ENCODE data around the gene NABP1.

NABP1 gene

GRCh38 chr2:191686729-191687128 lies 8.8 kb downstream of the NABP1 start:
- H3K4me1 ChIP-seq (ENCODE audit: control insufficient read depth, insufficient read depth, low read length): no peaks in the 10 kb centered on the region
- no peak overlapping the region for H3K9ac ChIP-seq (ENCODE audit: low read length in 2 of 2)
- H3K9me3 ChIP-seq (ENCODE audit: control insufficient read depth in 2 of 2, low read length in 2 of 2): no peaks in the 10 kb centered on the region
- no peak overlapping the region for H3K27ac ChIP-seq (ENCODE audit: low read length)
- H3K27me3 ChIP-seq (ENCODE audit: control insufficient read depth in 1 of 2, insufficient read depth in 2 of 2, low read length in 2 of 2): no peaks in the 10 kb centered on the region
- H3K4me3 ChIP-seq (ENCODE audit: low read length in 2 of 2): no peak overlapping the region
- H3K36me3 ChIP-seq (ENCODE audit: control insufficient read depth in 2 of 2, insufficient read depth in 2 of 2, low read length in 2 of 2): peaks cover 0 to 3% of the 10 kb centered on the region in 2 donors

- Histone ChIP-seq H3K4me1 (ENCODE audit: control insufficient read depth, insufficient read depth, low read length) (no peaks in the 10 kb centered on the region), H3K4me3 (ENCODE audit: low read length in 2 of 2) (no peak overlapping the region), H3K27me3 (ENCODE audit: control insufficient read depth in 1 of 2, insufficient read depth in 2 of 2, low read length in 2 of 2) (no peaks in the 10 kb centered on the region), H3K9ac (ENCODE audit: low read length in 2 of 2) (no peak overlapping the region), H3K9me3 (ENCODE audit: control insufficient read depth in 2 of 2, low read length in 2 of 2) (no peaks in the 10 kb centered on the region), H3K27ac (ENCODE audit: low read length) (no peak overlapping the region), H3K36me3 (ENCODE audit: control insufficient read depth in 2 of 2, insufficient read depth in 2 of 2, low read length in 2 of 2) (peaks cover 0 to 3% of the 10 kb centered on the region in 2 donors)
These were observed 9.9 kb downstream of the NABP1 start for GRCh38 chr2:191687867-191688266.

GRCh38 chr2:191688934-191689695 lies 11.2 kb downstream of the NABP1 start:
- H3K9ac ChIP-seq (ENCODE audit: low read length in 2 of 2): no peak overlapping the region
- H3K4me1 ChIP-seq (ENCODE audit: control insufficient read depth, insufficient read depth, low read length): no peaks in the 10 kb centered on the region
- peaks cover 0 to 3% of the 10 kb centered on the region in 2 donors for H3K36me3 ChIP-seq (ENCODE audit: control insufficient read depth in 2 of 2, insufficient read depth in 2 of 2, low read length in 2 of 2)
- no peak overlapping the region for H3K4me3 ChIP-seq (ENCODE audit: low read length in 2 of 2)
- no peaks in the 10 kb centered on the region for H3K9me3 ChIP-seq (ENCODE audit: control insufficient read depth in 2 of 2, low read length in 2 of 2)
- H3K27ac ChIP-seq (ENCODE audit: low read length): no peak overlapping the region
- H3K27me3 ChIP-seq (ENCODE audit: control insufficient read depth in 1 of 2, insufficient read depth in 2 of 2, low read length in 2 of 2): no peaks in the 10 kb centered on the region

GRCh38 chr2:191690327-191690726 lies 12.4 kb downstream of the NABP1 start:
- Histone ChIP-seq H3K4me1 (ENCODE audit: control insufficient read depth, insufficient read depth, low read length) (no peaks in the 10 kb centered on the region), H3K27me3 (ENCODE audit: control insufficient read depth in 1 of 2, insufficient read depth in 2 of 2, low read length in 2 of 2) (no peaks in the 10 kb centered on the region), H3K27ac (ENCODE audit: low read length) (no peak overlapping the region), H3K9me3 (ENCODE audit: control insufficient read depth in 2 of 2, low read length in 2 of 2) (no peaks in the 10 kb centered on the region), H3K36me3 (ENCODE audit: control insufficient read depth in 2 of 2, insufficient read depth in 2 of 2, low read length in 2 of 2) (peaks cover 0 to 3% of the 10 kb centered on the region in 2 donors), H3K4me3 (ENCODE audit: low read length in 2 of 2) (no peak overlapping the region), H3K9ac (ENCODE audit: low read length in 2 of 2) (no peak overlapping the region)

- no peak overlapping the region for H3K27ac ChIP-seq (ENCODE audit: low read length)
- H3K9ac ChIP-seq (ENCODE audit: low read length in 2 of 2): no peak overlapping the region
- peaks cover 0 to 3% of the 10 kb centered on the region in 2 donors for H3K36me3 ChIP-seq (ENCODE audit: control insufficient read depth in 2 of 2, insufficient read depth in 2 of 2, low read length in 2 of 2)
- no peak overlapping the region for H3K4me3 ChIP-seq (ENCODE audit: low read length in 2 of 2)
- no peaks in the 10 kb centered on the region for H3K4me1 ChIP-seq (ENCODE audit: control insufficient read depth, insufficient read depth, low read length)
- H3K9me3 ChIP-seq (ENCODE audit: control insufficient read depth in 2 of 2, low read length in 2 of 2): no peaks in the 10 kb centered on the region
- no peaks in the 10 kb centered on the region for H3K27me3 ChIP-seq (ENCODE audit: control insufficient read depth in 1 of 2, insufficient read depth in 2 of 2, low read length in 2 of 2)
These were observed 13.2 kb downstream of the NABP1 start for GRCh38 chr2:191691016-191691735.

GRCh38 chr2:191691898-191692297 lies 14.0 kb downstream of the NABP1 start:
- H3K27me3 ChIP-seq (ENCODE audit: control insufficient read depth in 1 of 2, insufficient read depth in 2 of 2, low read length in 2 of 2): no peaks in the 10 kb centered on the region
- H3K4me1 ChIP-seq (ENCODE audit: control insufficient read depth, insufficient read depth, low read length): no peaks in the 10 kb centered on the region
- H3K9ac ChIP-seq (ENCODE audit: low read length in 2 of 2): no peak overlapping the region
- H3K27ac ChIP-seq (ENCODE audit: low read length): no peak overlapping the region
- H3K36me3 ChIP-seq (ENCODE audit: control insufficient read depth in 2 of 2, insufficient read depth in 2 of 2, low read length in 2 of 2): no peaks in the 10 kb centered on the region
- no peak overlapping the region for H3K4me3 ChIP-seq (ENCODE audit: low read length in 2 of 2)
- no peaks in the 10 kb centered on the region for H3K9me3 ChIP-seq (ENCODE audit: control insufficient read depth in 2 of 2, low read length in 2 of 2)

- Histone ChIP-seq H3K9me3 (ENCODE audit: control insufficient read depth in 2 of 2, low read length in 2 of 2) (no peaks in the 10 kb centered on the region), H3K4me1 (ENCODE audit: control insufficient read depth, insufficient read depth, low read length) (no peaks in the 10 kb centered on the region), H3K27me3 (ENCODE audit: control insufficient read depth in 1 of 2, insufficient read depth in 2 of 2, low read length in 2 of 2) (no peaks in the 10 kb centered on the region), H3K9ac (ENCODE audit: low read length in 2 of 2) (no peak overlapping the region), H3K36me3 (ENCODE audit: control insufficient read depth in 2 of 2, insufficient read depth in 2 of 2, low read length in 2 of 2) (no peaks in the 10 kb centered on the region), H3K4me3 (ENCODE audit: low read length in 2 of 2) (no peak overlapping the region), H3K27ac (ENCODE audit: low read length) (no peak overlapping the region)
These were observed 14.7 kb downstream of the NABP1 start for GRCh38 chr2:191692502-191693115.

- Histone ChIP-seq H3K9me3 (ENCODE audit: control insufficient read depth in 2 of 2, low read length in 2 of 2) (no peaks in the 10 kb centered on the region), H3K4me3 (ENCODE audit: low read length in 2 of 2) (no peak overlapping the region), H3K36me3 (ENCODE audit: control insufficient read depth in 2 of 2, insufficient read depth in 2 of 2, low read length in 2 of 2) (no peaks in the 10 kb centered on the region), H3K4me1 (ENCODE audit: control insufficient read depth, insufficient read depth, low read length) (no peaks in the 10 kb centered on the region), H3K9ac (ENCODE audit: low read length in 2 of 2) (no peak overlapping the region), H3K27me3 (ENCODE audit: control insufficient read depth in 1 of 2, insufficient read depth in 2 of 2, low read length in 2 of 2) (no peaks in the 10 kb centered on the region), H3K27ac (ENCODE audit: low read length) (no peak overlapping the region)
These were observed 15.2 kb downstream of the NABP1 start for GRCh38 chr2:191693166-191693565.

- no peaks in the 10 kb centered on the region for H3K27me3 ChIP-seq (ENCODE audit: control insufficient read depth in 1 of 2, insufficient read depth in 2 of 2, low read length in 2 of 2)
- no peak overlapping the region for H3K4me3 ChIP-seq (ENCODE audit: low read length in 2 of 2)
- no peak overlapping the region for H3K27ac ChIP-seq (ENCODE audit: low read length)
- no peaks in the 10 kb centered on the region for H3K36me3 ChIP-seq (ENCODE audit: control insufficient read depth in 2 of 2, insufficient read depth in 2 of 2, low read length in 2 of 2)
- H3K9ac ChIP-seq (ENCODE audit: low read length in 2 of 2): no peak overlapping the region
- H3K9me3 ChIP-seq (ENCODE audit: control insufficient read depth in 2 of 2, low read length in 2 of 2): no peaks in the 10 kb centered on the region
- no peaks in the 10 kb centered on the region for H3K4me1 ChIP-seq (ENCODE audit: control insufficient read depth, insufficient read depth, low read length)
These were observed 15.8 kb downstream of the NABP1 start for GRCh38 chr2:191693778-191694177.

GRCh38 chr2:191696001-191696400 lies 18.1 kb downstream of the NABP1 start:
- no peaks in the 10 kb centered on the region for H3K9me3 ChIP-seq (ENCODE audit: control insufficient read depth in 2 of 2, low read length in 2 of 2)
- no peak overlapping the region for H3K27ac ChIP-seq (ENCODE audit: low read length)
- H3K4me3 ChIP-seq (ENCODE audit: low read length in 2 of 2): no peak overlapping the region
- no peaks in the 10 kb centered on the region for H3K36me3 ChIP-seq (ENCODE audit: control insufficient read depth in 2 of 2, insufficient read depth in 2 of 2, low read length in 2 of 2)
- H3K9ac ChIP-seq (ENCODE audit: low read length in 2 of 2): no peak overlapping the region
- H3K27me3 ChIP-seq (ENCODE audit: control insufficient read depth in 1 of 2, insufficient read depth in 2 of 2, low read length in 2 of 2): no peaks in the 10 kb centered on the region
- H3K4me1 ChIP-seq (ENCODE audit: control insufficient read depth, insufficient read depth, low read length): no peaks in the 10 kb centered on the region
